ENCODE measurements around the gene KCNJ6. TPM values are rescaled to one million over a fixed set of nuclear protein-coding genes. Genes with fewer than 3 reads are reported as not detected.

KCNJ6 gene
- total RNA-seq, 1 donor from 2014 or later, result not detected

- no peaks in the 10 kb centered on the region for H3K79me2 ChIP-seq (ENCODE audit: low read depth)
- H3F3A ChIP-seq (ENCODE audit: low read depth), result no peaks in the 10 kb centered on the region
- no peak overlapping the region for H3K27ac Mint-ChIP-seq
- H3K4me1 Mint-ChIP-seq, result no peaks in the 10 kb centered on the region
- H3K4me1 ChIP-seq, result no peaks in the 10 kb centered on the region
- no peaks in the 10 kb centered on the region for H3K27me3 ChIP-seq
- H3K36me3 Mint-ChIP-seq, result no peaks in the 10 kb centered on the region
- H3K27ac ChIP-seq, result no peak overlapping the region
- TF ChIP-seq EZH2 (IDR thresholded peaks at IDR 0.05) (no peak), EZH2phosphoT487 (IDR thresholded peaks at IDR 0.05) (no peak), CTCF (IDR thresholded peaks at IDR 0.05) (no peak)
- no peaks in the 10 kb centered on the region for H4K20me1 ChIP-seq (ENCODE audit: low read depth)
- H3K9me3 Mint-ChIP-seq, result no peaks in the 10 kb centered on the region
- H3K4me2 ChIP-seq, result no peak overlapping the region
- H3K9me3 ChIP-seq (ENCODE audit: low read depth), result no peaks in the 10 kb centered on the region
- no peaks in the 10 kb centered on the region for H3K27me3 Mint-ChIP-seq (ENCODE audit: insufficient read depth, low read depth)
- no peak for DNase-seq (ENCODE audit: low spot score)
- no peak overlapping the region for H2AFZ ChIP-seq (replicated peaks)
- no peaks in the 10 kb centered on the region for H3K36me3 ChIP-seq
- no peak overlapping the region for H3K9ac ChIP-seq
- no peak overlapping the region for H3K4me3 ChIP-seq
- H3K4me3 Mint-ChIP-seq, result no peak overlapping the region
Observed at GRCh38 chr21:37737996-37738395, 178.3 kb downstream of the KCNJ6 start.

GRCh38 chr21:37737507-37737906 is 178.8 kb downstream of the KCNJ6 start:
- H3F3A ChIP-seq (ENCODE audit: low read depth), result no peaks in the 10 kb centered on the region
- no peaks in the 10 kb centered on the region for H3K27me3 ChIP-seq
- H3K36me3 ChIP-seq, result no peaks in the 10 kb centered on the region
- no peaks in the 10 kb centered on the region for H3K4me1 Mint-ChIP-seq
- no peak overlapping the region for H3K4me2 ChIP-seq
- no peaks in the 10 kb centered on the region for H3K27me3 Mint-ChIP-seq (ENCODE audit: insufficient read depth, low read depth)
- no peaks in the 10 kb centered on the region for H3K9me3 ChIP-seq (ENCODE audit: low read depth)
- H3K4me1 ChIP-seq, result no peaks in the 10 kb centered on the region
- H3K4me3 Mint-ChIP-seq, result no peak overlapping the region
- no peak overlapping the region for H3K4me3 ChIP-seq
- H3K36me3 Mint-ChIP-seq, result no peaks in the 10 kb centered on the region
- TF ChIP-seq CTCF (IDR thresholded peaks at IDR 0.05) (no peak), EZH2 (IDR thresholded peaks at IDR 0.05) (no peak), EZH2phosphoT487 (IDR thresholded peaks at IDR 0.05) (no peak)
- no peaks in the 10 kb centered on the region for H3K79me2 ChIP-seq (ENCODE audit: low read depth)
- H4K20me1 ChIP-seq (ENCODE audit: low read depth), result no peaks in the 10 kb centered on the region
- H3K9ac ChIP-seq, result no peak overlapping the region
- no peak overlapping the region for H2AFZ ChIP-seq (replicated peaks)
- no peak overlapping the region for H3K27ac Mint-ChIP-seq
- H3K27ac ChIP-seq, result no peak overlapping the region
- no peaks in the 10 kb centered on the region for H3K9me3 Mint-ChIP-seq
- DNase-seq (ENCODE audit: low spot score), result no peak

- H3K4me2 ChIP-seq, result no peak overlapping the region
- no peaks in the 10 kb centered on the region for H4K20me1 ChIP-seq (ENCODE audit: low read depth)
- no peak overlapping the region for H3K4me3 ChIP-seq
- H3K36me3 ChIP-seq, result no peaks in the 10 kb centered on the region
- no peak for DNase-seq (ENCODE audit: low spot score)
- H3K27ac ChIP-seq, result no peak overlapping the region
- Mint-ChIP-seq H3K36me3 (no peaks in the 10 kb centered on the region), H3K4me1 (peaks cover 3% of the 10 kb centered on the region), H3K4me3 (no peak overlapping the region), H3K9me3 (no peaks in the 10 kb centered on the region), H3K27ac (no peak overlapping the region), H3K27me3 (ENCODE audit: insufficient read depth, low read depth) (peaks cover 5% of the 10 kb centered on the region)
- H3K4me1 ChIP-seq, result no peaks in the 10 kb centered on the region
- no peak for TF ChIP-seq CTCF (IDR thresholded peaks at IDR 0.05)
- TF ChIP-seq EZH2phosphoT487 (IDR thresholded peaks at IDR 0.05), result no peak
- TF ChIP-seq EZH2 (IDR thresholded peaks at IDR 0.05), result no peak
- no peaks in the 10 kb centered on the region for H3K9me3 ChIP-seq (ENCODE audit: low read depth)
- H3K27me3 ChIP-seq, result no peaks in the 10 kb centered on the region
- H3F3A ChIP-seq (ENCODE audit: low read depth), result no peaks in the 10 kb centered on the region
- no peaks in the 10 kb centered on the region for H3K79me2 ChIP-seq (ENCODE audit: low read depth)
- no peak overlapping the region for H2AFZ ChIP-seq (replicated peaks)
- H3K9ac ChIP-seq, result no peak overlapping the region
Observed at GRCh38 chr21:37734846-37735245, 181.4 kb downstream of the KCNJ6 start.
